HG03378 (cell line): ENCODE results near the gene ADAM8.
"Not testable (repeated sequence)": the region's sequence is repeated elsewhere in the genome, so short reads cannot be mapped to it uniquely, and the experiment has no call there.

ENCODE experiments used
- ATAC-seq: cut with Tn5 transposase; IDR thresholded peaks from one replicate; pipeline ENCODE4 v1.9.1; 2021; ENCODE audit warnings: mild to moderate bottlenecking, moderate library complexity; ENCODE audit not compliant: unreplicated experiment

Gene ADAM8

DNA sequence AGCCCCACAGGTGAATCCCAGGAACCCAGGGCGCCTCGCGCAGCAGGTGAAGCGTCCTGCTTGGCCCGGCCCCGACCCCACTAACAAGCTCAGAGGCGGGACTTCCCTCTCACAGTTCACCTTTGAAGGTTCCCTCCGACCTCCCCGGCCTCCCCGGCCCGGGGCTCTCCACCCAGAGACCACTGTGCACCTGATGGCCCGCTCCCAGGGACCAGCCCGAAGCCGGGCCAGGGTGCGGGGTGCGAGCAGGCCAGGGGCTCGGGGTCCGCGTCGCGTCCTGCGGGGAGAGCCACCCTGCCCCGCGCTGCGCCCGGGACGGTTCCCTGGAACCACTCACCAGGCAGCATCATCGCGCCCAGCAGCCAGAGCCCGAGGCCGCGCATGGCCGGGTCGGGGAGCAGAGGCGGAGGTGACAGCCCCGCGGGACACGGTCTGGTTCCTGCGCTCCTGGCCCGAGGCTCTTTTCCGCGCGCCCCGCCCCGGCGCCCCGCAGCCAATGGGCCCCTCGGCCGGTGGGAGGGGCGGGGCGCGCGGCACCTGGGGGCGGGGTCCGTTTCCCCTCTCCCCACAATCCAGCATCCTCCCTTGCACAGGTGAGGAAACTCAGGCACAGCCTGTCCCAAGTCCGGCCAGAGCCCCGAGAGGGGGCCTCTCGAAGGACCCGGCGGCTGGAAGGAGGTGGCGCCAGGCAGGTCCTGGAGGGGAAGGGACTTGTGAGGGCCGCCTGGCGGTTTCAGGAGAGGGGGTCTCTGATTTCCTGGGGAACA, at the start of gene ADAM8:
Gene ADAM8 (minus strand): TSS at position 434 of the 767 bp plus-strand sequence. CDS start 51 bp downstream, at position 383.
- ATAC-seq: no peak

DNA sequence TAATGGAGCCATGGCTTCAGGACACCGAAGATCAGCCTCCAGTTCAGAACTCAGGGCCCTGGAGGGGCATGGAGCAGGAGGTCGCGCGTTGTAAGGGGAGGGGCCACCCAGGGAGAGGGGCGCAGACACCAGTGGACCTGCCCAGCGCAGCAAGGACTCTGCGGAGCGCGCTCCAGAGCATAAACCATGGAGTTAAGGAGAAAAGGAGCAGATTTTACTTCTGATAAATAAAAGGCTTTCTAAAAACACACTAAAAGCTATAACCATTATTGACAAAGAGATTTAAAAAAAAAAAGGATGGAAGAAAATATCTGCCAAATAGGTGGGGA, 49.5 kb upstream of the ADAM8 start:
- ATAC-seq: no peak

DNA sequence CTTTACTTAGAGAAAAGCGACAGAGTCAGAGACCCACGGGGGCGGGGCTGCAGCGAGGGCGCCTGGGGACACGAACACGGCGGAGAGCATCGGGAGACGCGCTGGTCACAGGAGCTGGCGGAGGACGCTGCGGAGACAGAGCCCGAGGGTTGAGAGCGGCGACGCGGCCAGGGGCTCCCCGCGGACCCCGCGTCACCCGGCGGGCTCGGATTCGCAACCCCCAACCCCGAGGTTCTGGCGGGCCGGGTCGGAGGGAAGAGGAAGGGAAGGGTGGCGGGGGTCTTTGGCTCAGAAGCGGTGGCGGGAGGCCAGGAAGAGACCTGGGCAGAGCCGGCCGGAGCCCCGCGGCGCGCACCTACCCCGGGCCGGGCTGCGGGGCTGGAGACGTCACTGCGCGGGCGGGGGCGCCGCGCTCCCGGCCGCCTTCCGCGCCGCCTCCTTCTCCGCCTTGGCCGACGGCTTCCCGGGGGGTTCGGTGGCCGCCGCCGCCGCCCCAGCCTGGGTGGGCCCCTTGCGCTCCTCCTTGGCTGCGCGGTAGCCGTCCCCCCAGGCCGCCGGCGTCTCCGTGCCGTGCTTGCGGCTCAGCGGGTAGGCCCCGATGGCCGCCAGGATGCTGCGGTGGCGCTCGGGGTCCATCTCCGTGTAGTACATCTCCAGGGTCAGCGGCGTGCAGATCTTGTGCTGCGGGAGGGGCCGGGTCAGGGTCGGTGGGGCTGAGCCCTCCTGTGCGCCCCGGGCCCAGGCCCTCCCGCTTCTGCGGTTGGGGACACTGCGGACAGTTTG, 49.0 kb upstream of the ADAM8 start:
- no peak for ATAC-seq

DNA sequence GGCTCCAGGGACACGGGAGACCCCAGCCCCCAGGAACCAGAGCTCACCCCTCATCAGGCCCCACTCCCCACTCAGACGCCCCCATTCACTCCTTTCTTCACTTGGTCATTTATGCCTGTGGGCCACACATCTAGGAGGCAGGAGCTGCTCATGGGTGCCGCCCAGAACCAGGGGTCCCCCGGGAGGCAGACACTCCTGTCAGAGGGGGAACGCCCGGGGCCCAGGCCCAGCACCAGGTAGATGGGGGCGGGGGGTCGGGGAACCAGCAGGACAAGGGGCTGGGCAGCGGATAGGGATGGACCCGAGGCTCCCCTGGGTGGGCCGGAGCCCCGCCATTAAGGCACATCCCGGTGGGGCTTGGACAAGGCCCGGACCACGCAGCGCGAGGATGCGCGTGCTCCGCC, 48.2 kb upstream of the ADAM8 start:
- ATAC-seq: no peak

DNA sequence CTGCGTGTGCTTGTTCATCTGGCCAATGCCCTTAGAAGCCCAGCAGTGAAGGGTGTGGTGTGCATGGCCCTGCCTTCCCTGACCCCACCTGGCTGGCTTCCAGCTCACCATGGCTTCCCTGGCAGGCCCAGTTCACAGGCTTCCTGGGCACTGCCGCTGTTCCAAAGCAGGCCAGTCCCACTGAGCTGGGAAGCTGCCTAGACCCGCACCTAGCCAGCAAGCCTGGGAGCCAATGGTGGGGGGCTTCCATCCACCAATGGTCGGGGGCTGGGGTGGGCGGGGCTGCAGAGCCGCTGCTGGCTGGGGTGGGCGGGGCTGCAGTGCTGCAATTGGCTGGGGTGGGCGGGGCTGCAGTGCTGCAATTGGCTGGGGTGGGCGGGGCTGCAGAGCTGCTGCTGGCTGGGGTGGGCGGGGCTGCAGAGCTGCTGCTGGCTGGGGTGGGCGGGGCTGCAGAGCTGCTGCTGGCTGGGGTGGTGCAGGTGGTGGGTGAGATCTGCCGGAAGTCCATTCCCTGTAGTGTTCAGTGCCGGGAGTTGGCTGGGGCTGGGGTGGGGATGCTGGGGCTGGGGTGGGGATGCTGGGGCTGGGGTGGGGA, 47.6 kb upstream of the ADAM8 start:
- ATAC-seq: no peak

DNA sequence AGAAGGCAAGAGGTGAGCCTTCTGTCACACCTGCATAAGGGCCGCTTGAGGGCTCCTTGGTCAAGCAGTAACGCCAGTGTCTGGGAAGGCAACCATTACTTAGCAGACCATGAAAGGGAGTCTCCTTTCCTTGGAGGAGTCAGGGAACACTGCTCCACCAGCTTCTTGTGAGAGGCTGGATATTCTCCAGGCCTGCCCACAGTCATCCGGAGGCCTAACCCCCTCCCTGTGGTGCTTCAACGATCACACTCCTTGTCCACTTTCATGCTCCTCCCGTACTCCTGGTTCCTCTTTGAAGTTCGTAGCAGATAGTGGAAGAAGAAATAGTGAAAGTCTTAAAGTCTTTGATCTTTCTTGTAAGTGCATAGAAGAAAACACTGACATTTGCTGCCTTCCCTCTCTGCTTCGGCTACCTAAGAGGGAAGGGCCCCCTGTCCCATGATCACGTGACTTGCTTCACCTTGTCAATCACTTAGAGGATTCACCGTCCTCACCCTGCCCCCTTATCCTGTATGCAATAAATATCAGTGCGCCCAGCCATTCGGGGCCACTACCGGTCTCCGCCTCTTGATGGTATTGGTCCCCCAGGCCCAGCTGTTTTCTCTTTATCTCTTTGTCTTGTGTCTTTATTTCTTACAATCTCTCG, 45.5 kb upstream of the ADAM8 start:
- not testable (repeated sequence) for ATAC-seq

DNA sequence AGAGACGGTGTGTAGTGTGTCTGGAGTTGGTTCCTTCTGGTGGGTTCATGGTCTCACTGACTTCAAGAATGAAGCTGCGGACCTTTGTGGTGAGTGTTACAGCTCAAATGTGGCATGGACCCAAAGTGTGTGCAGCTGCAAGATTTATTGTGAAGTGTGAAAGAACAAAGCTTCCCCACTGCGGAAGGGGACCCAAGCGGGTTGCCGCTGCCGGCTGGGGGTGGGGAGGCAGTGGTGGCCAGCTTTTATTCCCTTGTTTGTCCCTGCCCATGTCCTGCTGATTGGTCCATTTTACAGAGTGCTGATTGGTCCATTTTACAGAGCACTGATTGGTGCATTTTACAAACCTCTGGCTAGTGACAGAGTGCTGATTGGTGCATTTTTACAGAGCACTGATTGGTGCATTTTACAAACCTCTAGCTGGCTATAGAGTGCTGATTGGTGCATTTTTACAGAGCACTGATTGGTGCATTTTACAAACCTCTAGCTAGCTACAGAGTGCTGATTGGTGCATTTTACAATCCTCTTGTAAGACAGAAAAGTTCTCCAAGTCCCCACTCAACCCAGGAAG, 44.3 kb upstream of the ADAM8 start:
- ATAC-seq: not testable (repeated sequence)

- ATAC-seq: peak; percentile 45
These were observed 41.9 kb upstream of the ADAM8 start for GRCh38 chr10:133318494-133319127.

DNA sequence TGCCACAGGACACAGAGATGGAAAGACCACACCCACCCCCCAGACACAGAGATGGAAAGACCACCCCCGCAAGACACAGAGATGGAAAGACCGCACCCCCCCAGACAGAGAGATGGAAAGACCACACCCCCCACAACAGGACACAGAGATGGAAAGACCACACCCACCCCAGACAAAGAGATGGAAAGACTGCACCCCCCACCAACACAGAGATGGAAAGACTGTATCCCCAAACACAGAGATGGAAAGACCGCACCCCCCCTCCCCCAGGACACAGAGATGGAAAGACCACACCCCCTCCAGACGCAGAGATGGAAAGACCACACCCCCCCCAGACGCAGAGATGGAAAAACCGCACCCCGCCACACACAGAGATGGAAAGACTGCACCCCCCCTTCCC, 40.1 kb upstream of the ADAM8 start:
- no peak for ATAC-seq

DNA sequence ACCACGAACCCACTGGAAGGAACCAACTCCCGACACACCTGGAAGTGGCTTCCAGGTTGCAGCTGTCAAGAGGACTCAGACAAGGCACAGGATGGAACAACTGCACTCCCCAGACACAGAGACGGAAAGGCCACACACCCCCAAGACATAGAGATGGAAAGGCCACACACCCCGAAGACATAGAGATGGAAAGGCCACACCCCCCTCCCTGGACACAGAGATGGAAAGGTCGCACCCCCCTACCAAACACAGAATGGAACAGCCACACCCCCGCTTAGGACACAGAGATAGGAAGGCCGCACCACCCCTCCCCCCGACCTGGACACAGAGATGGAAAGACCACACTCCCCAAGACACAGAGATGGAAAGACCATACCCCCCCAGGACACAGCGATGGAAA, 39.6 kb upstream of the ADAM8 start:
- ATAC-seq: no peak

DNA sequence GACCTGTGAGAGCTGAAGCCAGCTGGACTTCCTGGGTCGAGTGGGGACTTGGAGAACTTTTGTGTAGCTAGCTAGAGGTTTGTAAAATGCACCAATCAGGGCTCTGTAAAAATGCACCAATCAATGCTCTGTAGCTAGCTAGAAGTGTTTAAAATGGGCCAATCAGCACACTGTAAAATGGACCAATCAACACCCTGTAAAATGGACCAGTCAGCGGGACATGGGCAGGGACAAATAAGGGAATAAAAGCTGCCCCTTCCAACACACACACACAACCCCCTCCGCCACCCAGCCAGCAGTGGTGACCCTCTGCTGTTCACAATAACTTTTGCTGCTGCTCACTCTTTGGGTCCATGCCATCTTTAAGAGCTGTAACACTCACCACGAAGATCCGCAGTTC, 39.2 kb upstream of the ADAM8 start:
- no peak for ATAC-seq

- ATAC-seq: no peak
These were observed 38.2 kb upstream of the ADAM8 start for GRCh38 chr10:133314911-133315310.

DNA sequence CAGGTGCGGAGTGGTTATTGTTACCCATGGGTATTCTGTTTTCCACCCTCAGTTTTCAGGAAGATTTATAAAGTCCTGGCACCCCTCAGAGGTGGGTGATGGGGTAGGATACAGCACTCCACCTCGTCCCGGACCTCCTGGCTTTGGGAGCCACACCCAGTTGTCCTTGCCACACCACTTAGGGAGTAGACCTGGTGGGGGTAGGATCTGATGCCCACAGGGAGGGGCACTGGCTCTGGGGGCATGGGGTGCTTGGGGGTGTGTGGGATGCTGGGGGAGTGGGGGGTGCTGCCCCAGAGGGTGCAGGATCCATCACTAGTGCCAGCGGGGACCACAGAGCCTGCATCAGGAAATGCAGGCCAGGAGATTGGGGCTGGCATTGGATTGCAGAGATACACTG, 36.5 kb upstream of the ADAM8 start:
- no peak for ATAC-seq

GRCh38 chr10:133312769-133313145, 36.1 kb upstream of the ADAM8 start:
- no peak for ATAC-seq

DNA sequence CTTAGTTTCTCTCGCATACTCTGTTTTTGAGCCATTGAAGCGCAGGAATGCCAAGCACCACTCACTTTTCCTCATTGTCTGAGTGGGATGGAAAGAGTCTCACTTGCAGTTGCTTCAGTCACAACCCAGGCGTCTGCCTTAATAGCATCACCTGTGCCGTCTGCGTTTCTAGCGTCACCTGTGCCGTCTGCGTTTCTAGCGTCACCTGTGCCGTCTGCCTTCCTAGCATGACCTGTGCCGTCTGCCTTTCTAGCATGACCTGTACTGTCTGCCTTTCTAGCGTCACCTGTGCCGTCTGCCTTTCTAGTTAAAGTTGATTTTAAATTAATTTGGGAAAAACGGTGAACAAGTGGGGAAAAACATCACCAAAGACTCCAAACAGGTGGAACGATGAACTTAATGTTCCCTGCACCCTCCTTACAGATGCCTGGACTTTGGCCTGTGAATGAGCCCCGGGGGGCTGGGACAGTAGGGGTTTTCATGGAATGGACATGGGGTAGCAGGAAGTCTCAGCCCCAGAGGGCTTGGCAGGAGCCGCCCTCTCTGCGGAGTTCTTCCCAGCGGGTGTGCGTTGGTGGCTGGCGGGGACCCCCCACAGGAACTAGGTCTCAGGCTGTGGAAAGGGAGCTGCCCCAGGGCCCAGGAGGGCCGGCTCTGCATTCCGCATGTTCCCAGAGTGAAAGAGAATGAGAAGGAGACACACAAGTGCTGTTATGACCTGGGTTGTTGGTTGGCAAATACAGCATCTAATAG, 35.5 kb upstream of the ADAM8 start:
- no peak for ATAC-seq

DNA sequence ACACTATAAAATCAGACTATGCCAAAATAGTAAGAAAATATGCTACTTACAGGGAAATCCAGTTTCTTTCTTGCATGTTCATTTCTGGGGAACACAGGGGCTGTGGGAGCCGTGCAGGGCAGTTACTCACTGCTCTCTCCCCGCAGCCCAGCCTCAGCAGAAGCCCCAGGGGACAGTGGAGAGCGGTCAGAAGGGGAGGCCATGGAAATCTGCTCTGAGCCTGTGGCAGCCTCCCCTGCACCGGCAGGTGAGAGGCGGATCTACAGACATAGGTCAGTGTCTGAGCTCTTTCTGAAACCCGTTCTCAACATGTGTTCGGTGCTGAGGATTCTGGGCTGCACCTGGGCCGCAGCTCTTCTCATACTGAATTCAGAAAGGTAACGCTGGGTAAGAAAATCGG, 34.9 kb upstream of the ADAM8 start:
- no peak for ATAC-seq

DNA sequence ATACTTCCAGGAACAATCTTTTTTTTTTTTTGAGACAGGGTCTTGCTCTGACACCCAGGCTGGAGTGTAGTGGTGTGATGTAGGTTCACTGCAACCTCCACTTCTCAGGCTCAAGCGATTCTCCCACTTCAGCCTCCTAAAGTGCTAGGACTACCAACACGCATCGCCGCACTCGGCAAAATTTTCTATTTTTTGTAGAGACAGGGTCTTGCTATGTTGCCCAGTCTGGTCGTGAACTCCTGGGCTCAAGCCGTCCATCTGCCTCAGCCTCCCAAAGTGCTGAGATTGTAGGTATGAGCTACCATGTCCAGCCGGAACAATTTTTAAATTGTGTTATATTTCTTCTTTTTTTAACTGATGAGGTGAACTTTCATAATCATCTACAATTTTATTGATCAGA, 34.1 kb upstream of the ADAM8 start:
- ATAC-seq: no peak

DNA sequence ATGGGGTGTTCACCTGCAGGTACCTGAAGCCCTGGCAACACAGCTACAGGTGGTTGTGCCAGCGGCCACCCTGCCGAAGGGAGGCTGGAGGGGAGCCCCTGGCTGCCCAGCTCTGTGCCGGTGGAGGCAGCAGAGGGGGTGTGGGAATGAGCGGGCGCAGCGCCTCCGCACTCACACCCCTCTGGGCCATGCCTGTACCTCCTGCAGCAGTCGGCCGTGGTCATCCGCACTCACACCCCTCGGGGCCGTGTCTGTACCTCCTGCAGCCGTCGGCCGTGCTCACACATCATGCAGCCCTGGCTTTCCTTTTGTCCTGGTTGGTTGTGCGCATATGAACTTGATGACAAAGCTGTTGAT, 33.7 kb upstream of the ADAM8 start:
- ATAC-seq: no peak

GRCh38 chr10:133309720-133310398, 33.2 kb upstream of the ADAM8 start:
- no peak for ATAC-seq
